HG03064 (cell line): ENCODE data around the gene XRCC5.
A peak's percentile ranks its signal among the peaks of the same experiment; 100 is the strongest.
"Not testable (repeated sequence)": the region's sequence is repeated elsewhere in the genome, so short reads cannot be mapped to it uniquely, and the experiment has no call there.

Source experiments
- ATAC-seq: cut with Tn5 transposase; IDR thresholded peaks from one replicate; pipeline ENCODE4 v1.9.1; 2021; ENCODE audit warnings: low read depth; ENCODE audit not compliant: unreplicated experiment

XRCC5 gene

GRCh38 chr2:216116418-216116817 is 7.3 kb downstream of the XRCC5 start:
- ATAC-seq = no peak

- no peak for ATAC-seq
Observed at GRCh38 chr2:216117561-216118340, 8.6 kb downstream of the XRCC5 start.

GRCh38 chr2:216118474-216118873 is 9.3 kb downstream of the XRCC5 start:
- no peak for ATAC-seq

- ATAC-seq = no peak
Observed at GRCh38 chr2:216119146-216119545, 10.0 kb downstream of the XRCC5 start.

GRCh38 chr2:216119986-216120385 is 10.8 kb downstream of the XRCC5 start:
- no peak for ATAC-seq

- ATAC-seq = no peak
Observed at GRCh38 chr2:216121255-216121654, 12.1 kb downstream of the XRCC5 start.

GRCh38 chr2:216126943-216127342 is 17.8 kb downstream of the XRCC5 start:
- ATAC-seq = no peak

GRCh38 chr2:216130346-216130971 is 21.3 kb downstream of the XRCC5 start:
- no peak for ATAC-seq

- ATAC-seq = no peak
Observed at GRCh38 chr2:216131175-216131926, 22.2 kb downstream of the XRCC5 start.

GRCh38 chr2:216132585-216132984 is 23.4 kb downstream of the XRCC5 start:
- no peak for ATAC-seq

GRCh38 chr2:216133397-216133796 is 24.2 kb downstream of the XRCC5 start:
- ATAC-seq = no peak

- ATAC-seq = no peak
Observed at GRCh38 chr2:216134958-216135541, 25.9 kb downstream of the XRCC5 start.

- ATAC-seq = no peak
Observed at GRCh38 chr2:216139884-216140283, 30.7 kb downstream of the XRCC5 start.

GRCh38 chr2:216141516-216141915 is 32.4 kb downstream of the XRCC5 start:
- ATAC-seq = not testable (repeated sequence)

- ATAC-seq = peak; percentile 100
Observed at GRCh38 chr2:216142540-216142939, 33.4 kb downstream of the XRCC5 start.

GRCh38 chr2:216144372-216144771 is 35.2 kb downstream of the XRCC5 start:
- no peak for ATAC-seq

- no peak for ATAC-seq
Observed at GRCh38 chr2:216144857-216145256, 35.7 kb downstream of the XRCC5 start.

- no peak for ATAC-seq
Observed at GRCh38 chr2:216146573-216146972, 37.4 kb downstream of the XRCC5 start.

GRCh38 chr2:216147172-216148131 is 38.3 kb downstream of the XRCC5 start:
- no peak for ATAC-seq

GRCh38 chr2:216148983-216149382 is 39.8 kb downstream of the XRCC5 start:
- ATAC-seq = no peak
